MM.1S (cell line): Measurements from ENCODE around the gene RAB11FIP4.

ENCODE experiments used
- DNase-seq: peaks from one replicate; pipeline ENCODE4 v3.0.0-alpha.2; 2015
- H2AFZ ChIP-seq: fragments of 300-600 bp; sonication (generic); 2 replicates; pipeline ENCODE4 v1.6.0; 2016; ENCODE audit warnings: antibody characterized with exemption, low read length
- H3F3A ChIP-seq: fragments of 300-600 bp; sonication (generic); 2 replicates; pipeline ENCODE4 v1.6.1; 2016; ENCODE audit warnings: mild to moderate bottlenecking, antibody characterized with exemption, low read length, moderate library complexity, mixed read lengths; ENCODE audit not compliant: insufficient read depth
- H3K27ac ChIP-seq: fragments of 300-600 bp; sonication (generic); 2 replicates; pipeline ENCODE4 v1.5.1; 2016; ENCODE audit warnings: mild to moderate bottlenecking, low read length
- H3K27me3 ChIP-seq: fragments of 300-600 bp; sonication (generic); replicated peaks from 2 replicates; pipeline ENCODE4 v1.6.0; 2016; ENCODE audit warnings: low read length; ENCODE audit not compliant: insufficient read depth
- H3K36me3 ChIP-seq: fragments of 300-600 bp; sonication (generic); replicated peaks from 2 replicates; pipeline ENCODE4 v1.6.1; 2016; ENCODE audit warnings: mild to moderate bottlenecking, low read length, mixed read lengths; ENCODE audit not compliant: insufficient read depth
- H3K4me1 ChIP-seq: fragments of 300-600 bp; sonication (generic); 2 replicates; pipeline ENCODE4 v1.6.1; 2016; ENCODE audit warnings: low read length, mixed read lengths
- H3K4me2 ChIP-seq: fragments of 300-600 bp; sonication (generic); 2 replicates; pipeline ENCODE4 v1.6.0; 2016; ENCODE audit warnings: low read depth, low read length
- H3K4me3 ChIP-seq: fragments of 300-600 bp; sonication (generic); 2 replicates; pipeline ENCODE4 v1.5.1; 2016; ENCODE audit warnings: low read length, mixed read lengths
- H3K79me2 ChIP-seq: fragments of 300-600 bp; sonication (generic); 2 replicates; pipeline ENCODE4 v1.6.1; 2016; ENCODE audit warnings: mixed run types, low read length, mixed read lengths
- H3K9ac ChIP-seq: fragments of 300-600 bp; sonication (generic); 2 replicates; pipeline ENCODE4 v1.6.1; 2016; ENCODE audit warnings: low read length, mixed read lengths
- H3K9me2 ChIP-seq: fragments of 300-600 bp; sonication (generic); replicated peaks from 2 replicates; pipeline ENCODE4 v1.6.1; 2016; ENCODE audit warnings: mild to moderate bottlenecking, low read length, mixed read lengths; ENCODE audit not compliant: insufficient read depth
- H3K9me3 ChIP-seq: fragments of 300-600 bp; sonication (generic); replicated peaks from 2 replicates; pipeline ENCODE4 v1.6.1; 2016; ENCODE audit warnings: mild to moderate bottlenecking, low read length, mixed read lengths; ENCODE audit not compliant: insufficient read depth
- H4K20me1 ChIP-seq: fragments of 300-600 bp; sonication (generic); 2 replicates; pipeline ENCODE4 v1.6.1; 2016; ENCODE audit warnings: mild to moderate bottlenecking, low read length, moderate library complexity, mixed read lengths; ENCODE audit not compliant: insufficient read depth
- CTCF ChIP-seq: fragments of 300-600 bp; sonication (generic); IDR thresholded peaks from 2 replicates; pipeline ENCODE4 v1.5.1; 2016; ENCODE audit warnings: antibody characterized with exemption, low read length, mixed read lengths
- EZH2 ChIP-seq: fragments of 300-600 bp; sonication (generic); optimal IDR thresholded peaks from 2 replicates; pipeline ENCODE3; 2017; ENCODE audit warnings: low read depth, mild to moderate bottlenecking, antibody characterized with exemption, low read length, mixed read lengths
- EZH2phosphoT487 ChIP-seq: fragments of 300-600 bp; sonication (generic); IDR thresholded peaks from 2 replicates; pipeline ENCODE4 v1.6.1; 2018; ENCODE audit warnings: antibody characterized with exemption, low read length

Gene RAB11FIP4

GRCh38 chr17:31584438-31585279, 193.2 kb downstream of the RAB11FIP4 start:
- H3K9me3 ChIP-seq = no peaks in the 10 kb centered on the region
- no peaks in the 10 kb centered on the region for H3K36me3 ChIP-seq
- H3K79me2 ChIP-seq = no peaks in the 10 kb centered on the region
- no peaks in the 10 kb centered on the region for H3K27me3 ChIP-seq
- no peak overlapping the region for H3K4me2 ChIP-seq
- H2AFZ ChIP-seq = no peak overlapping the region
- no peak for DNase-seq
- TF ChIP-seq EZH2phosphoT487 (no peak), CTCF (no peak), EZH2 (no peak)
- no peaks in the 10 kb centered on the region for H4K20me1 ChIP-seq
- H3K9ac ChIP-seq = no peak overlapping the region
- no peaks in the 10 kb centered on the region for H3K9me2 ChIP-seq
- peaks cover 10% of the 10 kb centered on the region for H3K4me1 ChIP-seq
- H3K4me3 ChIP-seq = no peak overlapping the region
- no peak overlapping the region for H3K27ac ChIP-seq
- H3F3A ChIP-seq = no peaks in the 10 kb centered on the region

GRCh38 chr17:31585280-31585630, 193.8 kb downstream of the RAB11FIP4 start:
- Histone ChIP-seq H3K9me2 (no peaks in the 10 kb centered on the region), H4K20me1 (no peaks in the 10 kb centered on the region), H3K9ac (no peak overlapping the region), H3K4me2 (no peak overlapping the region), H3K79me2 (no peaks in the 10 kb centered on the region), H3F3A (no peaks in the 10 kb centered on the region), H3K9me3 (no peaks in the 10 kb centered on the region), H3K36me3 (no peaks in the 10 kb centered on the region), H3K27me3 (no peaks in the 10 kb centered on the region), H2AFZ (no peak overlapping the region), H3K27ac (no peak overlapping the region), H3K4me1 (peaks cover 10% of the 10 kb centered on the region), H3K4me3 (no peak overlapping the region)
- TF ChIP-seq EZH2phosphoT487 = no peak
- TF ChIP-seq CTCF = no peak
- TF ChIP-seq EZH2 = no peak
- DNase-seq = no peak

- Histone ChIP-seq H3K27ac (no peak overlapping the region), H2AFZ (no peak overlapping the region), H3K9ac (no peak overlapping the region), H4K20me1 (no peaks in the 10 kb centered on the region), H3F3A (no peaks in the 10 kb centered on the region), H3K9me3 (no peaks in the 10 kb centered on the region), H3K4me3 (no peak overlapping the region), H3K9me2 (no peaks in the 10 kb centered on the region), H3K79me2 (no peaks in the 10 kb centered on the region), H3K36me3 (no peaks in the 10 kb centered on the region), H3K4me2 (no peak overlapping the region), H3K27me3 (no peaks in the 10 kb centered on the region), H3K4me1 (peaks cover 8% of the 10 kb centered on the region)
- no peak for DNase-seq
- TF ChIP-seq CTCF (no peak), EZH2 (no peak), EZH2phosphoT487 (no peak)
Measured at GRCh38 chr17:31586946-31587345, 195.5 kb downstream of the RAB11FIP4 start.
